Stomach (tissue), 9 donors: ENCODE results near the gene RNF166. TPM values are rescaled to one million over a fixed set of nuclear protein-coding genes. Genes with fewer than 3 reads are reported as not detected.

Source experiments
- DNase-seq, 2 donors: peaks; one replicate each; pipeline versions ENCODE4 v3.0.0 to v3.0.0-alpha.2; 2013 to 2019
- H3K27ac ChIP-seq, 5 donors: fragments of 200-600 bp in 4 of 5; sonication (generic) in 4 of 5; one replicate each; pipeline ENCODE4 v1.5.1; 2013 to 2019; ENCODE audit warnings: mild to moderate bottlenecking in 1 of 5, moderate library complexity in 1 of 5
- H3K27me3 ChIP-seq, 3 donors: fragments of 200-600 bp; sonication (generic); one replicate each; pipeline ENCODE4 v1.5.1; 2017 to 2019; ENCODE audit warnings: mixed run types in 1 of 3
- H3K36me3 ChIP-seq, 4 donors: fragments of 200-600 bp; sonication (generic); 1 replicate in 3 of 4; 2 replicates in 1 of 4; pipeline ENCODE4 v1.5.1; 2016 to 2019
- H3K4me1 ChIP-seq, 4 donors: fragments of 200-600 bp; sonication (generic); one replicate each; pipeline ENCODE4 v1.5.1; 2016 to 2019
- H3K4me3 ChIP-seq, 4 donors: fragments of 200-600 bp; sonication (generic) in 3 of 4; one replicate each; pipeline ENCODE4 v1.5.1; 2016 to 2019; ENCODE audit warnings: mild to moderate bottlenecking in 1 of 4
- H3K9me3 ChIP-seq, 4 donors: fragments of 200-600 bp; sonication (generic); one replicate each; pipeline ENCODE4 v1.5.1; 2016 to 2019
- EP300 ChIP-seq: sonication (generic); formaldehyde crosslinking; IDR thresholded peaks from one replicate; pipeline ENCODE4 v1.6.1; 2017; ENCODE audit warnings: antibody characterized with exemption
- POLR2A ChIP-seq, 4 donors: fragments of 450-650 bp; IDR thresholded peaks; one replicate each; pipeline ENCODE4 v1.6.1; 2016; ENCODE audit warnings: antibody characterized with exemption in 4 of 4, control low read depth in 2 of 4, mild to moderate bottlenecking in 1 of 4, moderate library complexity in 1 of 4
- POLR2AphosphoS5 ChIP-seq, 3 donors: sonication (generic); formaldehyde crosslinking; IDR thresholded peaks; one replicate each; pipeline ENCODE4 v1.6.1; 2016; ENCODE audit warnings: antibody characterized with exemption in 3 of 3
- WGBS, 5 donors: extraction: QIAGEN DNeasy Blood & Tissue Kit in 3 of 5; methylation state at CpG; one replicate each; pipeline versions ENCODE4 v1.1.5 to v1.1.7; 2013 to 2018; 5-methylcytosine and 5-hydroxymethylcytosine counted together
- intact Hi-C: fragments of 100-400 bp; cut with DNase I; formaldehyde crosslinking; loops from one replicate; pipeline ENCODE4 v1.15.1; 2023; ENCODE audit warnings: low total_unique reads
- polyA plus RNA-seq, 3 donors: library from polyadenylated mRNA; stranded (reverse); fragments of 200-250 nt; gene quantifications; one replicate each; pipeline ENCODE4 v1.2.3, GENCODE V29; 2013
- total RNA-seq, 5 donors: library from RNA; depleted of rRNA; stranded (reverse); fragments of >200 nt; gene quantifications; one replicate each; pipeline versions ENCODE4 v1.1.0 to v1.2.3, GENCODE V29; 2014 to 2016
- TF ChIP-seq, protein P1 (sequence below), 7 experiments: fragments of 450-650 bp in 4 of 7; fragments of 200-600 bp in 3 of 7; sonication (generic) in 3 of 7; IDR thresholded peaks; one replicate each; pipeline ENCODE4 v1.5.1; 2016 to 2019; ENCODE audit warnings: antibody characterized with exemption in 7 of 7, control low read depth in 2 of 7, mild to moderate bottlenecking in 1 of 7
- donor health status: healthy with polysubstance abuse.
- donor health status: Bipolar disorder and iron deficiency.
- donor health status: healthy.

The RNF166 gene
- total and polyA plus RNA-seq, 8 donors = 8.8 to 31.9 (median 13.9) TPM

DNA sequence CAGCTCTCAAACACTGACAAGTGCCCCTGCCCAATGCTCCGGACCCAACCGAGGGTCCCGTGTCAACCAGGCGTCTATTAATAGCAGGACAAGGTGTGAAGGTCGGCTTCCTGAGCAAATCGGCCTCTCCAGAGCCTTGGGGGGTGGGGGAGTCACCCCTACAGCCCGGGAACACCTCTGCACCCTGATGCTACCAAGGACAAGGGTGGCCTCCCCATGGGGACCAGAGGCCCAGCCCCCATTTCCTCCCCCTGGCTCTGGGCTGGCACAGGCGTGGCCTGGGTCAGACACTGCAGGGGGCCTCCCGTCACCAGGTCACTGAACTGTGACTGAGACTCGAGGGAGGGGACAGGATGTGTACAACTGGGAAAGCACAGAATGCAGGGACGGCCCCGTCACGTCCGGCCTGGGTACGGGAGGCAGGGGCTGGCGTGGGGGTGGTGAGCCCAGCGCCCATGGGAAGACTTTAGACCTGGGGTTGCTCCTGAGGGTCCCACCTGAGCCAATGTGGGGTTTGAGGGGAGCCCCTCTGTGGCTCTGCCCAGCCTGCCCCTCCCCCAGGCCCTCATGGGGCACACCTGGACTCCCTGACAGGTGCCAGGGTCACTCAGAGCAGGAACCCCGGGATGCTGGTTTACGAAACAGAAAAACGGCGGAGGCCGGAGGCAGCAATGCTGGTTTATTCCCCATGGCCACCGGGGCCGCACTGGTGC lies 54.8 kb downstream of the RNF166 start:
- Histone ChIP-seq H3K4me1 (peaks cover 27 to 44% (median 34%) of the 10 kb centered on the region in 4 donors), H3K36me3 (peaks cover 6 to 51% (median 42%) of the 10 kb centered on the region in 4 donors), H3K9me3 (no peaks in the 10 kb centered on the region), H3K27ac (peak overlapping the region; percentile 63 to 91 (median 86)), H3K4me3 (peak overlapping the region; percentile 56 to 83 (median 74)), H3K27me3 (no peaks in the 10 kb centered on the region)
- DNase-seq = peak; percentile 63 to 86
- TF ChIP-seq, protein P1, sequence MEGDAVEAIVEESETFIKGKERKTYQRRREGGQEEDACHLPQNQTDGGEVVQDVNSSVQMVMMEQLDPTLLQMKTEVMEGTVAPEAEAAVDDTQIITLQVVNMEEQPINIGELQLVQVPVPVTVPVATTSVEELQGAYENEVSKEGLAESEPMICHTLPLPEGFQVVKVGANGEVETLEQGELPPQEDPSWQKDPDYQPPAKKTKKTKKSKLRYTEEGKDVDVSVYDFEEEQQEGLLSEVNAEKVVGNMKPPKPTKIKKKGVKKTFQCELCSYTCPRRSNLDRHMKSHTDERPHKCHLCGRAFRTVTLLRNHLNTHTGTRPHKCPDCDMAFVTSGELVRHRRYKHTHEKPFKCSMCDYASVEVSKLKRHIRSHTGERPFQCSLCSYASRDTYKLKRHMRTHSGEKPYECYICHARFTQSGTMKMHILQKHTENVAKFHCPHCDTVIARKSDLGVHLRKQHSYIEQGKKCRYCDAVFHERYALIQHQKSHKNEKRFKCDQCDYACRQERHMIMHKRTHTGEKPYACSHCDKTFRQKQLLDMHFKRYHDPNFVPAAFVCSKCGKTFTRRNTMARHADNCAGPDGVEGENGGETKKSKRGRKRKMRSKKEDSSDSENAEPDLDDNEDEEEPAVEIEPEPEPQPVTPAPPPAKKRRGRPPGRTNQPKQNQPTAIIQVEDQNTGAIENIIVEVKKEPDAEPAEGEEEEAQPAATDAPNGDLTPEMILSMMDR (IDR thresholded peaks at IDR 0.05) = no peak
- peak in 2 of 3 donors; percentile 53 to 59 for TF ChIP-seq POLR2AphosphoS5 (IDR thresholded peaks at IDR 0.05)
- intact Hi-C loops = no loop called here
- 36 to 45% (median 43%) methylated on average over 14 to 24 of the region's 24 CpGs for WGBS, 5 donors

GRCh38 chr16:88650749-88651275 lies 55.4 kb downstream of the RNF166 start, which contains the start of gene CYBA:
Gene CYBA (minus strand): TSS chr16:88651053. CDS start chr16:88651013, 40 bp downstream.
- Histone ChIP-seq H3K27ac (peak within 1 kb of the TSS; percentile 63 to 91 (median 86)), H3K27me3 (no peaks in the 10 kb centered on the region), H3K4me3 (peak within 1 kb of the TSS; percentile 56 to 83 (median 74)), H3K4me1 (peaks cover 27 to 44% (median 34%) of the 10 kb centered on the region in 4 donors), H3K36me3 (peaks cover 6 to 51% (median 40%) of the 10 kb centered on the region in 4 donors), H3K9me3 (no peaks in the 10 kb centered on the region)
- 0 to 3% (median 1%) methylated on average over 17 to 41 of the region's 41 CpGs for WGBS, 5 donors
- intact Hi-C loops = no loop called here
- peak; percentile 83 to 91 for DNase-seq
- peak in 2 of 3 donors; percentile 68 to 73 for TF ChIP-seq POLR2AphosphoS5 (IDR thresholded peaks at IDR 0.05)
- TF ChIP-seq, protein P1 (IDR thresholded peaks at IDR 0.05) = no peak

GRCh38 chr16:88649924-88650748 lies 56.1 kb downstream of the RNF166 start:
- Histone ChIP-seq H3K36me3 (peaks cover 5 to 51% (median 39%) of the 10 kb centered on the region in 4 donors), H3K27me3 (no peaks in the 10 kb centered on the region), H3K27ac (peak overlapping the region; percentile 28 to 91 (median 86)), H3K9me3 (no peaks in the 10 kb centered on the region), H3K4me3 (peak overlapping the region; percentile 56 to 83 (median 74)), H3K4me1 (peaks cover 27 to 44% (median 34%) of the 10 kb centered on the region in 4 donors)
- TF ChIP-seq POLR2AphosphoS5 (IDR thresholded peaks at IDR 0.05) = no peak
- TF ChIP-seq, protein P1 (IDR thresholded peaks at IDR 0.05) = no peak
- TF ChIP-seq POLR2A (IDR thresholded peaks at IDR 0.05) = no peak
- TF ChIP-seq EP300 = no peak
- WGBS, 5 donors = 11 to 32% (median 17%) methylated on average over 11 to 37 of the region's 37 CpGs
- intact Hi-C loops = no loop called here
- peak; percentile 48 to 71 for DNase-seq
